Stimulated activated CD4-positive, alpha-beta T cell treated with anti-CD3 and anti-CD28 coated beads, Interleukin-2, amount 100 ng/mL, for 48 hours (primary cell): ENCODE data around the gene IL11.
A peak's percentile ranks its signal among the peaks of the same experiment; 100 is the strongest.

Source experiments
- DNase-seq, 2 donors: peaks; one replicate each; pipeline ENCODE4 v3.0.0-alpha.2; 2020

The IL11 gene

GRCh38 chr19:55369653-55370304 is 484 bp downstream of the IL11 start:
- peak in 1 of 2 donors; percentile 35 for DNase-seq

- no peak for DNase-seq
Measured at GRCh38 chr19:55368701-55369563, 1.3 kb downstream of the IL11 start.

- DNase-seq = no peak
Measured at GRCh38 chr19:55368106-55368505, 2.2 kb downstream of the IL11 start.

- DNase-seq = no peak
Measured at GRCh38 chr19:55366790-55367189, 3.5 kb downstream of the IL11 start.

- DNase-seq = no peak
Measured at GRCh38 chr19:55365964-55366363, 4.3 kb downstream of the IL11 start.

GRCh38 chr19:55365245-55365644 is 5.0 kb downstream of the IL11 start:
- no peak for DNase-seq

- DNase-seq = no peak
Measured at GRCh38 chr19:55362990-55363716, 7.1 kb downstream of the IL11 start, which contains the start of gene GARIN5B. GARIN5B (minus strand) TSS chr19:55363260; CDS start chr19:55363066, 194 bp downstream.

GRCh38 chr19:55362174-55362989 is 7.9 kb downstream of the IL11 start:
- no peak for DNase-seq

GRCh38 chr19:55360902-55361301 is 9.4 kb downstream of the IL11 start:
- no peak for DNase-seq

- no peak for DNase-seq
Measured at GRCh38 chr19:55358943-55359908, 11.0 kb downstream of the IL11 start.

GRCh38 chr19:55358493-55358892 is 11.8 kb downstream of the IL11 start:
- DNase-seq = no peak

- DNase-seq = no peak
Measured at GRCh38 chr19:55355213-55355821, 14.9 kb downstream of the IL11 start.

GRCh38 chr19:55354698-55355212 is 15.5 kb downstream of the IL11 start, which contains the start of gene COX6B2:
COX6B2 (minus strand) TSS chr19:55354719; CDS start chr19:55354521, 198 bp downstream.
- DNase-seq = no peak

- peak; percentile 43 to 61 for DNase-seq
Measured at GRCh38 chr19:55353803-55354697, 16.2 kb downstream of the IL11 start.

- no peak for DNase-seq
Measured at GRCh38 chr19:55353356-55353802, 16.9 kb downstream of the IL11 start.

- no peak for DNase-seq
Measured at GRCh38 chr19:55352549-55353145, 17.6 kb downstream of the IL11 start.

GRCh38 chr19:55352040-55352439 is 18.2 kb downstream of the IL11 start:
- DNase-seq = no peak

GRCh38 chr19:55350620-55351315 is 19.5 kb downstream of the IL11 start:
- DNase-seq = no peak
